ENCODE results near the gene NFIA.

DNA sequence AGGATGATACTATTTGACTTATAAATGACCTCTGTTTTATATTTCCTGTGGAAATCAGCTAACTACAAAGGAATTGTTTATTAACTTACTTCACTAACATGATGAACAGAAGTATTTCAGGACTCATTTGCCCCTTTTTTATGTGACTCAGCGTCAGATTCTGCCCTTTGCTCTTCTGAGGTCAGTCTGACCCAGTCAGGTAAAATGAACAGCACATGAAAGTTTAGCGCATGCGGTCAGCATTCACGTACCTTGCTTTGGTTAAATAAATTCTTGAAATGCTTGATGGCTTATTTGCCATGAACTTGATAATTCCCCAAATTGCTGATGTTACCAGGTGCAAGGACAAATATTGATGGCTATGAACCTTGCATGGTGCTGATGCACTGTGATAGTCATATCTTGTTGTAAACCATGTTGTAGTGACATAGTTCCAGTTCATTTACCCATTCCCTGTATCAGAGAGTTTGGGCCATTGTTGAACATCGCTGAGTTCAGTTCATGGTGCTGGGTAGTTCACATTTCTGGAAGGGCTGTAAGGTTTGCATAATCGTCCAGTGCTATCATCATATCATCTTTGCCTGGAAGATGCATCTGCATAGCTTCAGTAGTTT lies 133.4 kb downstream of the NFIA start:
- TF ChIP-seq, protein P1, sequence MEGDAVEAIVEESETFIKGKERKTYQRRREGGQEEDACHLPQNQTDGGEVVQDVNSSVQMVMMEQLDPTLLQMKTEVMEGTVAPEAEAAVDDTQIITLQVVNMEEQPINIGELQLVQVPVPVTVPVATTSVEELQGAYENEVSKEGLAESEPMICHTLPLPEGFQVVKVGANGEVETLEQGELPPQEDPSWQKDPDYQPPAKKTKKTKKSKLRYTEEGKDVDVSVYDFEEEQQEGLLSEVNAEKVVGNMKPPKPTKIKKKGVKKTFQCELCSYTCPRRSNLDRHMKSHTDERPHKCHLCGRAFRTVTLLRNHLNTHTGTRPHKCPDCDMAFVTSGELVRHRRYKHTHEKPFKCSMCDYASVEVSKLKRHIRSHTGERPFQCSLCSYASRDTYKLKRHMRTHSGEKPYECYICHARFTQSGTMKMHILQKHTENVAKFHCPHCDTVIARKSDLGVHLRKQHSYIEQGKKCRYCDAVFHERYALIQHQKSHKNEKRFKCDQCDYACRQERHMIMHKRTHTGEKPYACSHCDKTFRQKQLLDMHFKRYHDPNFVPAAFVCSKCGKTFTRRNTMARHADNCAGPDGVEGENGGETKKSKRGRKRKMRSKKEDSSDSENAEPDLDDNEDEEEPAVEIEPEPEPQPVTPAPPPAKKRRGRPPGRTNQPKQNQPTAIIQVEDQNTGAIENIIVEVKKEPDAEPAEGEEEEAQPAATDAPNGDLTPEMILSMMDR (IDR thresholded peaks at IDR 0.05; ENCODE audit: low read length): no peak
- TF ChIP-seq EZH2phosphoT487 (IDR thresholded peaks at IDR 0.05; ENCODE audit: low read length): no peak
- TF ChIP-seq EZH2 (optimal IDR thresholded peaks at IDR 0.05; ENCODE audit: low read depth, low read length): no peak
